ENCODE results near the gene NRIP1.

The NRIP1 gene

DNA sequence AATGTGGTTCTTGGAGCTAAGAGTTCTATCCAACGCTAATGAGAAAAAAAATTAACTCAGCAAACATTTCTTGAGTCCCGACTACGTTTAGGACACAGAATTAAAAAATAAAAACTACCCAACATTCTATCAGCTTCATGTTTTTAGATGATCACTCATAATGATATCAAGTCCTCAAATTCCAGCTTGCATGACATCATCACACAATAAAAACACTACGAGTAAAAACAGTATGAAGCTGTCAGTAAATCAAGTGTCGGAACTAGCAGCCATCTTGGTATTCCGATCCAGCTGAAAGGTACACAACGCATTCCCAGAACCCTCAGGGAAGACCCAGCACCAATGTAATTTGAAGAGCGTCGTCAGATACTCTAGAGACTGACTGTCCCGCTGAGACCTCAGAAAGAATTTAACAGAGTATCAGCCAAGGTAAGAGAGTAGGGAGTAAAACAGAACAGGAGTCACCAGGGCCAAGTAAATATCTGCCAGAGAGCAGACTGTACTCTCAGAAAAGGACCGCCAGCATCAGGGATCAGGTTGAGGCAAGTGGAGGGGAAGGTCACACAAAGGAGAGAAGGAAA, 57.0 kb downstream of the NRIP1 start:
- DNase-seq (ENCODE audit: low read depth): no peak

GRCh38 chr21:15006594-15007230, 58.1 kb downstream of the NRIP1 start:
- no peak for DNase-seq (ENCODE audit: low read depth)

DNA sequence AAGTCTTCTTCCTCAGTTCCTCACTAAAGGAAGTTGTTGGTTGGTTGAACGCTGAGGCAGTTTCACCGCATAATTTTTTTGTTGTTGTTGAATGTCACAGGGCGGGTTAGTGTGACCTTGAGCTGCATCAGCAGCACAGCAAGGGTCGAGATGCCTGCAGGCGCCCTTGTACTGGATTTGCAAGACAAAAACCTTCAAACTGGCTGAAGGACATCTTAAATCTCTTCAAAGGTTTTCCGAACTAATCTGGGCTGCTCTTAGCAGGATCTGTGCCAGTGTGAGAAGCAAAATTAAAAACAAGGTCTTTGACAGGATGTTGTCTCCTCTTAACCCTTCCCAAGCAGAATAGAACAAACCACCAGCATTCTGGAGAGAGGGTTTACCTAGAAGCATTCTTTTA, 59.4 kb downstream of the NRIP1 start:
- DNase-seq (ENCODE audit: low read depth): no peak

DNA sequence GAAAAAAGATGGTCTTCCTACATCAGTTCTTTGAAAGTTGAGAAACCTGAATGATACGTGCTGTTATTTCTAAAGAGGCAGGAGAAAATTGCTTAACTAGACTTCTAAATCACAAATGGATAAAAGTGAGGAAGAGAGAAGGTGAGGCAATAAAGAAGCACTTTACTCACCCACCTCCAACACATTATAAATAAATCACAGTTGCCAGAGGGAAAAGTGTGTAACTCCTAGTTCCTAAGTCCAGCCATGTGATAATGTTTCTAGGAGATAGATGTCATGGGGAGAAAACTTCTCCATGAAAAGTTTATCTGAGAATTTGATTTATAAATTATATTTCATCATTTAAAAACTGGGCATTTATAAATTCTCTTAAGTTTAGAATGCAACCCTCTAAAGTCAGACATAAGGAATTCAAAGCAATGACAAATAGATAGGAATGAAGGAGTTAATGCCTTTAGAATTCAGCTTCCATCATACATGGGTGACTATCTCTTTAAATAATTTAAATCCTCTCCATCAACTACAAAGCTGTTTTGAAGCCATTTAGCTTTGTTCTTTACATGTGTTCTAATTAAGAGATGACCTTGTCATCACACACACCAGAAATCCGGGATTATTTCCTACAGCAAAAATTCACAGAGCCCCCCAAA, 60.0 kb downstream of the NRIP1 start:
- DNase-seq (ENCODE audit: low read depth): no peak

DNA sequence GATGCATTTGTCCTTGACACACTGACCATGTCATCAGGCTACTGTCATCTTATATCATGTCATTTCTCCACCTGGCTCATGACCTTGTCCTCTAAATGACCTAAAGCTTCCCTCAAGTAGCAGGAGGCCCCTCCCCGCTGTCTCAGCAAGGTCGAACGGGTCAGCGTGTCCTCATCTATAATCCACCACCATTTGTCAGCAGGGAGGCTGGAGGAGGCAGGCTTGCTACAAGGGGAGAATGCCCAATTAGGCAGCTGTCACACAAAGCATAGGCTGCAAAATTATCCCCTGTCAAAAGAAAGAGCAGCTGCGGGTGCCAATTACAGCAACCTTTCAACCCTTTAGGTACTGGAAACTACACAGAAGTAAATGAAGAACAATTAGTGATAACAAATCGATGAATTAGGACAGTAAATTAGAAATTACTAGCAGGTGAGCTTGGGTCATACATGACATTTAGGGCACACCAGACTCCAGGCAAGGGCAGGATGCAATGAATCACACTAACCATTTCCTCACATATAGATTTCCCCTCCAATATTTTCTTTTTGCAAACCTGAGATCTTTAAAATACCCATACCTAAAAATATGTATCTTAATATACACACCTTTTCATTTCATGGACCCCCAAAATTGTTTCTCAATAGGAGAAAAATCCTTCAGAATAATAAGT, 61.2 kb downstream of the NRIP1 start:
- no peak for DNase-seq (ENCODE audit: low read depth)

GRCh38 chr21:15001857-15002606, 62.8 kb downstream of the NRIP1 start:
- no peak for DNase-seq (ENCODE audit: low read depth)

GRCh38 chr21:15001113-15001512, 63.7 kb downstream of the NRIP1 start:
- no peak for DNase-seq (ENCODE audit: low read depth)

- no peak for DNase-seq (ENCODE audit: low read depth)
Measured at GRCh38 chr21:15000081-15000480, 64.7 kb downstream of the NRIP1 start.

DNA sequence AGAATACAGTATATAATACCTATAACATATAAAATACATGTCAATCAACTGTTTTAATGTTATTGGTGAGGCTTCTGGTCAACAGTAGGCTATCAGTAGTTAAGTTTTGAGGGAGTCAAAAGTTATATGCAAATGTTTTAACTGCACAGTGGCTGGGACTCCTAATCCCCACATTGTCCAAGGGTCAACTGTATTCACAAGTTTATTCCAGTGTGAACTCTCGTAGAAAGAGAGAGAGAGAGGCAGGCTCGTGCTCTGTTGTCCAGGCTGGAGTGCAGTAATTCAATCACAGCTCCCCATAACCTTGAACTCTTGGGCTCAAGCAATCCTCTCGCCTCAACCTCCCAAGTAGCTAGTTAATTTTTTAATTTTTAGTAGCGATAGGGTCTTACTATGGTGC, 66.0 kb downstream of the NRIP1 start:
- no peak for DNase-seq (ENCODE audit: low read depth)

DNA sequence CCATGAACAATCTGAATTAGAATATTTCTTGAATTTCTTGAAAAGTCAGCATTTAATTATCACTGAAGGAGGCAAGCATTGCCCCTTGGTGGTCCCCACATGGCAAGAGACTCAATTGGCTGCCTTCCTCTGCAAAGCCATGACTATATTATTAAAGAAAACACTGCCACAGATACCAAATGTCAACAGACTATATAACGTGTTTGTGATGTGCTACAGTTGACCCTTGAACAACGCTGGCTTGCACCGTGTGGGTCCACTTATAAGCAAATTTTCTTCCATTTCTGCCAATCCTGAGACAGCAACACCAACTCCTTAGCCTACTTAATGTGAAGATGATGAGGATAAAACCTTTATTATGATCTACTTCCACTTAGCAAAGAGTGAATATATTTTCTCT, 66.5 kb downstream of the NRIP1 start:
- DNase-seq (ENCODE audit: low read depth): no peak

DNA sequence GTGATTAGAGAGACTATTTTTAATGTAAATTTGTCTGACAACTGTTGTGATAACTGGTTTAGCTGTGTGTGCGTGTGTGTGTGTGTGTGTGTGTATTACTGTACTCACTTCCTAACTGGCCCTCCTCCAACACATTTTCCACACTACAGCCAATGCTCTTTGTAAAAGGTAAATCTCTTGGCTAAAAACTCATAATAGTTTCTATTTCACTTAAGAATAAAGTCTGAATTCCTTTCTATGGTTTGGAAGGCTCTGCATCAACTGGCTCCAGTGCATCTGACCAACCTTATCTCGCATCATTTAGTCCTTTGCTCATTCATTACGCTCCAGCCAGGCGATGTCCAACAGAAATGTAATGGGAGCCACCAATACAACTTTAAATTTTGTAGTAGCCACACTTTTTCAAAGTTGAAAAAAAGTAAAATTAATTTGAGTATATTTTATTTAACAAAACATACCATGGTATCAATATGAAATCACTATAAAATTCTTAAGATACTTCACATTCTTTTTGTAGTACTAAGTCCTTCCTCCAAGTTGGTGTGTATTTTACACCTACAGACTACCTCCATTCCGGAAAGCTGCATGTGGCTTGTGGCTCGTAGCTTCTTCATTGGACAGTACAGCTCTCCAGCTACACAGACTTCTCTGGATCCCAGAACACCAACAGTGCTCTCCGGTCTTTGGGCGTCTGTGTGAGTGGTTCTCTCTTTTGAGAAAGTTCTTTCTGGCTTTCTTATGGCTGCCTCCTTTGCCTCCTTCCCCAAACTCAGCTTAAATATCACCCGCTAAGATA, 68.9 kb downstream of the NRIP1 start:
- DNase-seq (ENCODE audit: low read depth): no peak

- no peak for DNase-seq (ENCODE audit: low read depth)
Measured at GRCh38 chr21:14995226-14995625, 69.6 kb downstream of the NRIP1 start.

DNA sequence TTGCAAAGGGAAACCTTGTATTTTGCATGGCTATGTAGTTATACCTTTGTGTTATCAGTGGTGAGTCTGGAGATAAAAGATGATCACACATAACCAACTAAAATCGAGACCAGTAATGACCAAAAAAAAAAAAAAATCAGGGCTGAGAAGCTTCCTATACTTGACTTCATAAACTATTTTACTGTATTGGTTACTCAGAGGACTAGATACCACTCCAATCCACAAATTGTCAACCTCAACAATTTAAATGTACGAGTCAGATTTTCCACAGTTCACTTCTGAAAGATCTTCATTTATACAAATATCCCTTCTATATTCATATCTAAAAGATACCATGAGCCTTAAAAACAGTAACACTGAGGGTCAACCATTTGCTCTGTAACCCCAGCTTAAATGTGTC, 71.7 kb downstream of the NRIP1 start:
- no peak for DNase-seq (ENCODE audit: low read depth)

DNA sequence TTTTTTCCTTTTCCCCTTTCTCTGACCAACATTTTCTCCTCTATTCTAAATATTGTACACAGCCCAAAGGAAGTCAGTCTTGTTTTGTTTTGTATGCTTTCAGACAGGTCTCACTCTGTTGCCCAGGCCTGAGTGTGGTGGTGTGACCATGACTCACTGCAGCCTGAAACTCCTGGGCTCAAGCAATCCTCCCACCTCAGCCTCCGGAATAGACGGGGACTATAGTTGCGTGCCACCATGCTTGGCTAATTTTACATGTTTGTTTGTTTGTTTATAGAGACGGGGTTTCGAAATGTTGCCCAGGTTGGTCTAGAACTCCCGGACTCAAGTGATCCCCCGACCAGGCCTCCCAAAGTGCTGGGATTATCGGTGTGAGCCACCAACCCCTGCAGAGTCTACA, 72.8 kb downstream of the NRIP1 start:
- DNase-seq (ENCODE audit: low read depth): no peak

DNA sequence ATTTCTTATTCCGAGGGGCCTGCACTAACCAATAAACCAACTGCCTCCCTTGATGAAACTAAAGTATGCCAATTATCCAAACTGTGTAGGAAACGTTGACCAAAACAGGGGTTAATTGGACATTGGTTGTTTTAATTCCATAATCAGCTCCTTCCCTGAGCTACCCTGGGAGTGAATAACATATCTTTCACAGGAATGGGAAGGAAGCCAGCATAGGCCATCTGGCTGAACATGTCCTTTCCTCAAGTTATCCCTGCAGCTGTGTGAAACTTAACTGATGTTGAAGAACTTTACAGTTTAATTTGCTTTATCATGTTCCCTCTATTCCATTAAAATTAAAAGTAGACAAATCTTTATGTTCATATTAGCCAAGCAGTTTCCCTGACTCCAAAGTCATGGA, 75.4 kb downstream of the NRIP1 start:
- no peak for DNase-seq (ENCODE audit: low read depth)

- no peak for DNase-seq (ENCODE audit: low read depth)
Measured at GRCh38 chr21:14988760-14989159, 76.0 kb downstream of the NRIP1 start.

DNA sequence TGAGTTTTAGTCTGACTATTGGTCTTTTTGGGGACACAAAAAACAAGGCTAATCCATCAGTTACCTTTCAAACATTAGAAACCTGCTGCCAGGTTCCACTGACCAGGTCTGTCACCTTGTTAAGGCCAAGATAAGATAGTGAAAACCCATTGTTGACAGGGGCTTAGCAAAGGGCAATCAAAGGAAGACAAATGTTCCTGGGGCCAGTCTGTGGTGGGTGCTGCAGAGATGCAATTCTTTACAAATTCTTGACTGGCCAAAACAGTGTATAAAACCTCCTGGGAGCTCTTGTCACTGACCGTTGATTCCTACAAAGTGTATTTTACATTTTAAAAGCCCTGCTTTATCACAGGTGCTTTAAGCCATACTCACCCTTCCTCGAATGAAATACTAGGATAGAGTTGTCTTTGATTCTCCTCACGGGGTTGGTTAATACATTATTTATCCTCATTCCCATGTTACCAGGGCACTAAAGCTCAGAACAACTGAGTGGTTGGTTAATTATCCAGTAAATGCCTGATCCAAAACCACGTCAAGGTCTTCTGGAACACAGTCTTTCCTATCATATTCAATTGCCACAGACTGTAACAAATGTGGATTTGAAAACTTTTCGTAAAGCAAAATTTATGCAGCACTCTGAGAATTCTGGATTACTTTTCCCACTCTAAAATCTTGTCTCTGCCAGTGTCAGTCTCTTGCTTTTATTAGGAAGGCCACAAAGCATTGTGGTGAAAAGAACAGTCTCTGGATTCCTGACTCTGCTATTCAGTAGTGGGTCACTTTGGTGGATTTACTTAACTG, 77.2 kb downstream of the NRIP1 start:
- DNase-seq (ENCODE audit: low read depth): no peak

DNA sequence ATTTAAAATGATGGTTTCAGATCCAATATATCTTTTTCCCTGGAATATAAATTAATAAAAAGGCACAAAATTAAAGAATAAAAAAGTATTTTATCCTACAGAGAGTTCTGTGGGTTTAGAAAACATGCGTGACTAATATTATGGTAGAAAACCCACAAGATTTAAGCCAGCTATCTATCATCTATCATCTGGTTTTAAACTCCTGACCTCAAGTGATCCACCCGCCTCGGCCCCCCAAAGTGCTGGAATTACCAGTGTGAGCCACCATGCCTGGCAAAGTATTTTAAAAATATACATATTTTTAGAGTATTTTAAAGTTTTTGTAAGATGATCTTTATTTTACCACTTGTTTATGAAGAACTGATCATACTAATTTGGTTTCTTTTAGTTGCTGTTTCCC, 79.5 kb downstream of the NRIP1 start:
- DNase-seq (ENCODE audit: low read depth): no peak

DNA sequence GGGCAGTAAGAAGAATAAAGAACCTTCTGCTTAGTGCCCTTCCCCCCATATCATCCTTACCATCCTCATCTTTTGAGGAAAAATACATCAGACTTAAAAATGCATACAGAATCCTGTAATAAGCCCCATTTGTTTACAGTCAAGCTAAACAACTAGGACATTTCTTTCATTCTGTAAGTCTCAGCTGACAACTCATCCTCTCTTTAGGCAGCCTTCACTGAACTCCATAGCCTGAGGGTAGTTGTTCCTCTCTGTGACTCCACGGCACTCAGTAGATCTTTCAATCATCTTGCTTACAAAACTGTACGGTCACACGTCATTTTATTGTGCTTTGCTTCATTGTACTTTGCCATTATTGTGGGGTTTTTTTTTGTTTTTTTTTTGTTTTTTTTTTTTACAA, 82.5 kb downstream of the NRIP1 start:
- no peak for DNase-seq (ENCODE audit: low read depth)

- no peak for DNase-seq (ENCODE audit: low read depth)
Measured at GRCh38 chr21:14981246-14981645, 83.6 kb downstream of the NRIP1 start.

GRCh38 chr21:14979264-14979663, 85.5 kb downstream of the NRIP1 start:
- DNase-seq (ENCODE audit: low read depth): no peak

Data from stromal cell of bone marrow (primary cell).